Measurements from ENCODE around the gene RRAS2.
"Not testable (repeated sequence)": the region's sequence is repeated elsewhere in the genome, so short reads cannot be mapped to it uniquely, and the experiment has no call there.

RRAS2 gene

DNA sequence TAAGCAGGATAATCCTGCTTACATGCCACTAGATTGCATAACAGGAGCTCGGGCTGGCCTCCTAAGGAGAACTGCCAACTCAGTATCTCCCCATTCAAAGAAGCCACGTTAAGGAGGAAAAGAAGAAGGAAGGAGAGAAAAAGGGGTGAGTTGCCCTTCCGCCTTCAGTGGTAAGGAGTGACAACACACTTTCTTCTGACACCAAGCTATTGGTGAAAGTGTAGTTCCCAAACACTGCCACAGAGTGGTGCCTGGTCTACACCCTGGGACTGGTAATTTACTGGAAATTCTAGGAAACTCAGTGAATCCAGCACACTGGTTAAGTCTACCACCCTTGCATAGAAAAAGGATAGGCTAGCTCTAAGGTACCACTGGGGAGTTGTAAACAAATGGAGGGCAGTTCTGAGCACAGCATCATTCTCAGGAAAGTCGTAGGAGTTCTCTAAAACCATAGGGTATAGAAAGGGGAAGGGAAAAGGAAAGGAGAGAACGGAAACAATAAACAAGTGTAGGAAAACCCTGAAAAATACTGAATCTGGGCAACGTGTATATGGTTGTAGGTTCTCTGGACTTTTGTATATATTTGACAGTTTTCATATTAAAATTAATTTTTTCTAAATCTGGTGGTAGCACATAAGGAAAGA is 58.2 kb downstream of the RRAS2 start:
- peak; percentile 76 for DNase-seq

DNA sequence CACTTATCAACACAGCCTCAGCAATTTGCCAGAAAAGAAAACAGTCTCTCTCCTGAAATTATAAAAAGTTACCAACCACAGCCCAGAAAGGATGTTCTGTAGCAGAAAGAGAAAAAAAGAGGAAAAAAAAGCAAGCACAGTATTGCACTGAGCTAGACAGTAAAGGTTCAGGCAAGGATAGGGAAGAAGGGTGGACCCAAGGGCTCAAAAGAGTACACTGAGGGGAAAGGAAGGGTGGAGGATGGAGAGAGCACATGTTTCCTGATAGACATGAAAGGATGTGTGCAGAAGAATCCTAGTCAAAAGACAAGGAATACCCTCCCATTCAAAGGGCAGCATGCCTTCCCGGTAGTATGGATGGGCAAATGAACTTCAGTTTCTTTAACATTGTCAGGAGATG is 59.1 kb downstream of the RRAS2 start:
- DNase-seq = no peak

DNA sequence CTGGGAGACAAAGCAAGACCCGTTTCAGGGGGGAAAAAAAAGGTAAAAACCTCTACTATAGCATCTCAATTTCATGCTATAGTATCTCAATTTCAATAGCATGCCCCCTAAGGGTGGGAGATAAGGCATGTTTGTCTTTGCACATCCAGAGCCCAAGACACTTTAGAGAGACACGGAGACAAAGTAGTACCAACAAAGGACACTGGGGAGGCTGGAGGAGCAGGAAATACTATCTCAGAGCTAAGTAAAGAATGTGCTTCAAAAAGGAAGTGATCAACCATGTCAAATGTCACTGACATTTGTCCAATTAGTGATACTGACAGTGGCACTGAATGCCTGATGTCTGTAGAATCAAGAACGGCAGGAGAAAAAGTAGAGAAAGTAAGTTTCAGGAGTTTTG is 68.6 kb downstream of the RRAS2 start:
- DNase-seq = no peak

DNA sequence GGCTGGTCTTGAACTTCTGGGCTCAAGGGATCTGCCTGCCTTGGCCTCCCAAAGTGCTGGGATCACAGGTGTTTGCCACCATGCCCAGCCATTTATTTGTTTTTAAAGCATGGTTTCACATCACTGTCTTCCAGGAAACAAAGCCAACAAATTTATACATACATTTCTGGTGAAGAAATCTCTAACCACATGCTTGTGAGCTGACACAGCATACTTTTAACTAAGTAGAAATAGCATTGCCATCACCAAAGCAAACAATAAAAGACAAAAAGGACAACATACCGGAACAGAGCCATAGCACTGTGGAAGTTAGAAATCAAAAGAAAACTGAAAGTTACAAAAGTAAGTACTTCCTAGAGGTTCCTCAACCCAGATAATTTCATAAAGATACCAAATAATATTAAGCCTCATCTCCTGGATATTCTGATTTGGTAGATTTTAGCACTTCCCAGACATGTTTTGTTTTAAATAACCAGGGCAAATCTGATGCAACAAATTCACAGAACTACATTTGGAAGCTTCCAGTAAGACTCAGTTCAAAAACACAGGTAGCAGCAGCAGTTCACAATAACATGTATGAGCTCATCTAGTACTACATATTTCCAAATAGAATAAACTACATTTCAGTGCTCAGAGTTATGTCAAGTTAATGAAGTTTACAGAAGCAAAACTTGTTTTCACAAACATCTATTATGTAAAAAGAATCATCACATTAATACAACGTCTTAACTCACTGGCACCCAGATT is 70.6 kb downstream of the RRAS2 start:
- DNase-seq = no peak

DNA sequence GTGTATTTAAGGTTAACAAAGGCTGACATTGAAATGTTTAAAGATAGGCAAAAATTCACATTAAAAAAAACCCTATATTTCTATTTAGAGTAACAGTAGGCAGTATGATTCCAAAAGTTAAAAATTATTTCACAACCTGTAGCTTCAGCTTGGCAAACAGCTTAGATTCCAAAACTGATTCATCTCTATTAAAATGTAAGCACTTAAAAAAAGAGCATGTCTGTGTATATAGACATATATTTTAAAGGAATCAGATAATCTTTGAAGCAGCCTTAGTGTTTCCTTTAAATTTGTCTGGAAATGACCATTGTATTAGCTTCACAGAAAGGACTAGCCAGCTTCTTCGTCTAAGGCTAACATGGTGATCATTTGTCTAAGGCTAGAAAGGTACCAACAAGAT is 80.1 kb downstream of the RRAS2 start:
- not testable (repeated sequence) for DNase-seq

DNA sequence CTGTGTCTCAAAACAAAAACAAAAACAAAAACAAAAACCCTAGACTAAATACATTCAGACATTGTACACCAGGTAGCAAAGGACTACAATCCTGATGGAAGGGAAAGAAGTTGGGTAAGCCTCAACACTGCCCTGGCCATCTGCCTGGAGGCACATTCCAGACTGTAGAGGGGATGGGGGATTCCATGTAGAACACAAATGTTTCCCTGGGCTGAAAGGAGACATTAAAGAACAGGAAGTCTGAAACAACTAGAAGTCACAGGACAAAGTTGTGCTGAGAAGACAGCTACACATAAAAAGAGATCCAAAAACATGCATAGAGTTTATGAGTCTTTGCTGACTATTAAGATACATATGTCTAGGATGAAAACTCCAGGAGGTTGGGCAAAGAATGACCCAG is 83.9 kb downstream of the RRAS2 start:
- no peak for DNase-seq

DNA sequence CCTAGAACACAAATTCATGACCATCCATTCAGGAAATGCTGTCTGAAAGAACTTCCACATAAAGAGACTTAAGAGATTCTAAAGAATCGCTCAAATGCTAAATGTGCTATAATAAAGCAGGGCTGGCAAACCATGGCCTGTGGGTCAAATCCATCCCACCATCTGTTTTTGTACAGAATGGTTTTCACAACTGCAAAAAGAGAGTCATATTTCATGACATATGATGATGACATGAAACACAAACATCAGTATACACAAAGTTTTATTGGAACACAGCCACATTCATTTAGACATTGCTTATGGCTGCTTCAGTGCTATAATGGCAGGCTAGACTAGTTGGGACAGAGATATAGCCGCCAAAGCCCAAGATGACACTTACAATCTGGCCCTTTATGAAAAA is 85.1 kb downstream of the RRAS2 start:
- no peak for DNase-seq

DNA sequence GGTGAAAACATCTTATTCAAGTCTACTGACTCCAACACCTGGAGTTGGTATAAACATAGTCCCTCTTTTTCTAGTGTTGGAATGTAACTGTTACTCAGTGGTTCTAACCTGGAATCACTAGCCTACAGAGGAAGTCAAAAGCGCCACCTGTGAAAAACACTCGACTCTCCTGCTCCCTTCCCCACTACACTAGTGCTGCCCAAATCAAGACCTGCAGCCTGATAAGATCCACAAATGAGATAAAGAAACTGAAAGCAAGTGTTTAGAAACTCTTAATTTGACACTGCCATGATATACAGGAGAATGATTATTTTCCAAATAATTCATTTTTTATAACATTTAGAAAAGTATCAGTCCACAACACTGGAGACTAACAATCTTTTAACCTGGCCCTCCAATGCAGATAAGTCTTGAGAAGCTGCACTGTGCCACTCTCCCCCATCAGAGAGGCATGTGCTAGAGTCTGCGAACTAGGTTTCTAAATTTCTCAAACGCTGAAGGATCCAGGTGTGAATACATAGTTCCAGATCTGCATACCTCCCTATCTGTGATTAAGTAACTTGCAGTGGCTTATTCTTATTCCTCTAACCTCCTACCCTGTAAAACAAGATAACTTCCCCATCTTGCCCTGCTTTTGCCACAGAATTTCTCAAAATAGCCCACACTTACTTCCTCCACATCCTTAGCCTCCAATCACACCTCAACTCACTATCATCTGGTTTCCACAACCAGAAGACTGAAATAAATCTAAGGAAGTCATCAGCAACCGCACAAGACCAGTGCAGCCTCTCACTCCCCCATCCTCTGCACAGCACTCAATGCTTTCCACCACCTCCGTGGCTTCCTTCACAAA is 88.1 kb downstream of the RRAS2 start:
- peak; percentile 11 for DNase-seq

DNA sequence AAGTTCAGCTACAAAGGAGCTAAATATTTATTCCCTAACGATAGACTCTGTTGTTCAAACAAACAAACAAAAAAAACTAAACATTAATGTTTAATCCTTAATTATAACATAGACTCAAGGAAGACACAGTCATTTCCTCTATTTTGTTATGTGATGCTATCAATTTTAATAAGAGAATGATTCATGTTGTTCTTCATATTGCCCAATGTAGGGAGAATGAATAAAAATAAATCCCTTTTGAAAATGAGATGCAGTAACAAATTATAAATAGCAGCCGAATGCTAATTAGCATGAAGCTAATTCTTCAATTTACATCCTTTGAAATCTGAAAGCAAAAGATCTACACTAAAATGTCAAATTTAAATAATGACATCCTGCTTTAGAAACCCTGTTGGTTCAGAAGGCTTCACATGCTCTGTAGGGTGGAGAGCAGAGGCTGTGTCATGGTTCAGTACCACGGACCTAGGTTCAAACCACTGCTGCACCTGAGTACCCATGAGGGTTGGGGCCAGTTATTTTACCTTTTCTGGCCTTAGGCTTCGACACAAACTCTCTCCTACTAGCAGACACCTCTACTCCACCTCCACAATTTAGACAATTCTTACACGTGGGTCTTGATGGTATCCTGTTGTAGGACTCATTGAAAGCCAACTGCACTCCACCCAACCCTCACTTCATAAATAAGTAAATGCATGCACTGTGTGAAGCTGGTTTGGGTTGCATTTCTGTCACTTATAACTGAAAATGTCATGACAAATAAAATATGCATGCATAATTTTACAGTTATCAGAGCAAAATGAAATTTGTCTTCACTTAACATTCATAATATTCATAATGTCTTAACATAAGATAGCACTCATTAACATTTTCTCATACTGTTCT is 89.0 kb downstream of the RRAS2 start:
- DNase-seq = no peak

DNA sequence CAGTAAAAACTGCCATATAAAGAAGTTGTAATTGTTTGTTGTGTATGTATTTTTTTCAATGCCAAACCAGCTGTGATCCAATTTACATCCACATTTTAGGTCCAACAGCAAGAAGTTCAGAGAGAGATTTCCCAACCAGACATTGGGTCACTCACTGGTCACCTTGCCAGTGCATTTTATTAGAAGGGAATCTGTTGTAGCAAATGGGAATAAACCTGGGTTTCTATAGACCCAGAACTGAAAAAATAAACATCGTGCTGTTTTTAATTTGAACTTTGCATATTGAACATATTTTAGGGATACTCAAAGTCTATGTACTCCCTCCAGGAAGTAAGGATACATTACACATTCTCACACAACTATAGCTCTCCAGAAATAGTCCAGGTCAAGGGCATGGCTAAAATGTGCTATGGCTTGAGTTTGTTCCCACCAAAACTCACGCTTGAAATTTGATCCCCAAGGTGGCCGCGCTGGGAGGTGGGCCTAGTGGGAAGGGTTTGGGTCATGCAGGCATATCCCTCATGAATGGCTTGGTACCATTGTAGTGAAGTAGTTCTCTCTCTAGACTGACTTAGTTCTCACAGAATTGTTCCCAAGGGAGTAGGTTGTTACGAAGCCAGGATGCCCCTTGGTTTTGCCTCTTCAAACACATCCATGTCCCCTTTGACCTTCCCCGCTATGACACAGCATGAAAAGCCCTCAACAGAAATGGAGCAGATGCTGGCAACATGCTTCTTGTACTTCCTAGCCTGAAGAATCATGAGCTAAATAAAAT is 90.9 kb downstream of the RRAS2 start:
- no peak for DNase-seq

DNA sequence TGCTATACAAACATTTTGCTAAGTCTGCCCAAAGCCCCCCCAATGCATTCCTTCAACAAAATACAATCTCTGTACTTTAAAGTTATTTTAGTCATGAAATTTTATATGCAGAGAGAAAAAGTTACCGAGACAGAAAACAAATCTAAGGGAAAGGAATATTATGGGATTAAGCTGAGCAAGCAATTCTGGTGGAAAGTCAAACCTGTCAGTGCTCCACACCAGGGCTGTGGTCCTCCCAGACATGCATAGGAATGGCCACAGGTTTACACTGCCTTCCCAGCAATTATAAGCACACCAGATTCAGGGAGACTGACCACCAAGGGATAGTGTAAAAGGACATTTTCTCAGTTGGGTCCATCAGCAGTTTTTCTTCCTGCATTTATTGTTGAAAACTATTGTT is 92.4 kb downstream of the RRAS2 start:
- no peak for DNase-seq

DNA sequence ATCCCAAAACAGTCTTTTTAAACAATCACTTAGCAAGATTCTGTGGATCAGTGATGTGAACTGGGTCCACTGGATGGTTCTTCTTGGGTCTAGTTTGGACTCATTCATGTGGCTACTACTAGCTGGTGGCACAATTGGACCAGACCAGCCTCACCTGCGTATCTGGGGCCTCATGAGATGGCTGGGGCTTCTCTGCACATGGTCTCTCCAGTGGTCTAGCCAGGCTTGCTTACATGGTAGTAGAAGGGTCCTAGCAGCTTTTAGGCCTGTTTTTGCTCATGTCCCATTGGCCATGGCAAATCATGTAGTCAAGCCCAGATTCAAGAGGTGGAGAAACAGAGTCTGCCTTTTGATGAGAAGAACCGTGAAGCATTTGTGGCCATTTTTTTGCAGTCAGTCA is 94.0 kb downstream of the RRAS2 start:
- no peak for DNase-seq

DNA sequence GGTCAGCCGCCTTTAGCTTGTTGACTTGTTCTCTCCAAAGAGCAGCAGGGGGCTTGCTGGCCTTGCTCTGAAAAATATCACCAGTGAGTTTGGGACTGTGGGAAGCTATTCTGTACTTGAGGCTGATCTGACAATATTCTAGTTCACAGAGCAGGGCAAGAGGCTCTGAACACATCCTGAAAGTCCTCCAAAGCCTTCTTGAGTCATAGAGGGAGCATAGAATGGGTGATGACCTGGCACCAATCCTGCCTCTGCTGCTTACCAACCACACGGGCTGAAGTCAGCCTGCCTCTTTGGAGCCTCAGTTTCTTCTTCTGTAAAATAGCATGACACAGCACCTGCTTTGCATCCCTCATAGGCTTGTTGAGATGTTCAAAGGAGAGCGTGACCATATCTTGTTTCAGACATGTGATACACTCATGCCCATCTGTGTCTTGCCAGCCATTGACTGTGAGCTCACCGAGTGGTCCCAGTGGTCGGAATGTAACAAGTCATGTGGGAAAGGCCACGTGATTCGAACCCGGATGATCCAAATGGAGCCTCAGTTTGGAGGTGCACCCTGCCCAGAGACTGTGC is 96.6 kb downstream of the RRAS2 start:
- DNase-seq = no peak

DNA sequence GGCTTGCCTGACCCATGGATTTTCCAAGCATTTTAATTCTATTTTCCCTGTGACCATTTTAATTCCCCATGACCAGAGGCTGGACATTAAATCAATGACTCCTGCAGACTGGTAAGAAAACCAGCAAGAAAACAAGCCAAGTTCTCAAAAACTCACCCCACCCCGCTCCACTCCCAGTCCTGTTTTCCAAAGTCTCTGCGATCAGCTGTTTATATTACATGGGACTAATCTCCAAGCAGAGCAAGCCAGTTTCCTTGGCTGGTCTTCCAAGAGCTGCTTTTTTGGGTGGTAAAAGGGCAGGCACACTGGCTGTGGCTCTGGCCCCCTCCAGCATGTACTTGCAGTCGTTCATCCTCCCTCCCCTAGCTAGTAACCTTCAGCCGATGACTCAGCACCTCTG is 97.9 kb downstream of the RRAS2 start:
- DNase-seq = no peak

DNA sequence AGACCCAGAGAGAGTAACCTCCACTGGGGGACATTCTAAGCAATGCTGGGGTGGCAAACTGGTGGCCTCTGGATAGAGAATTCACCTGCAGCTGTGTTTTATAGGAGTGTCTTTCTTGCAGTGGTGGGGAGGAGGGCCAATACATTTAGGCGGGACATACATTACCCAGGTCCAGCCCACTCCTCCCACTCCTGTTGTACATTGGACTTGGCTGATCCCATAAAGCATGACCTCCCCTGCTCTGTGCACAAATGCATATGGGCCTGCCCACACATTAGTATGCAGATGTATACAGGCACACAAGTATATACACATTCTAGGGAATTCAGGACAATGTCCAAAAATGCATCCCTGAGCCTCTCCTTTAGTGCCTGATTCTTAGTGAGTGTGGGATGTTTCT is 99.1 kb downstream of the RRAS2 start:
- no peak for DNase-seq

DNA sequence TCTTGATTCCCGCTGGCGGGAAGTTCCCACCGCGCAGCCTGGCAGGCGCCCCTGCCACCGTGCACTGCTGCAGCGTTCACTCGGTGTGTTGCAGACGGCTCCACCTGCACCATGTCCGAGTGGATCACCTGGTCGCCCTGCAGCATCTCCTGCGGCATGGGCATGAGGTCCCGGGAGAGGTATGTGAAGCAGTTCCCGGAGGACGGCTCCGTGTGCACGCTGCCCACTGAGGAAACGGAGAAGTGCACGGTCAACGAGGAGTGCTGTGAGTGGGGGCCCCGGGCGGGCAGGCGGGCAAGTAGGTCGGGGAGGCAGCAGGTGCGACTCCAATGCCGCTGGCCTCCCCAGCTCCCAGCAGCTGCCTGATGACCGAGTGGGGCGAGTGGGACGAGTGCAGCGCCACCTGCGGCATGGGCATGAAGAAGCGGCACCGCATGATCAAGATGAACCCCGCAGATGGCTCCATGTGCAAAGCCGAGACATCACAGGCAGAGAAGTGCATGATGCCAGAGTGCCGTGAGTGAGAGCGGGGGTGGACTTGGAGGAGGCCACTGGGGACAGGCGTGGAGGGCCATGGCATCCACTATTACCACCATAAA is 99.7 kb downstream of the RRAS2 start:
- DNase-seq = no peak

DNA sequence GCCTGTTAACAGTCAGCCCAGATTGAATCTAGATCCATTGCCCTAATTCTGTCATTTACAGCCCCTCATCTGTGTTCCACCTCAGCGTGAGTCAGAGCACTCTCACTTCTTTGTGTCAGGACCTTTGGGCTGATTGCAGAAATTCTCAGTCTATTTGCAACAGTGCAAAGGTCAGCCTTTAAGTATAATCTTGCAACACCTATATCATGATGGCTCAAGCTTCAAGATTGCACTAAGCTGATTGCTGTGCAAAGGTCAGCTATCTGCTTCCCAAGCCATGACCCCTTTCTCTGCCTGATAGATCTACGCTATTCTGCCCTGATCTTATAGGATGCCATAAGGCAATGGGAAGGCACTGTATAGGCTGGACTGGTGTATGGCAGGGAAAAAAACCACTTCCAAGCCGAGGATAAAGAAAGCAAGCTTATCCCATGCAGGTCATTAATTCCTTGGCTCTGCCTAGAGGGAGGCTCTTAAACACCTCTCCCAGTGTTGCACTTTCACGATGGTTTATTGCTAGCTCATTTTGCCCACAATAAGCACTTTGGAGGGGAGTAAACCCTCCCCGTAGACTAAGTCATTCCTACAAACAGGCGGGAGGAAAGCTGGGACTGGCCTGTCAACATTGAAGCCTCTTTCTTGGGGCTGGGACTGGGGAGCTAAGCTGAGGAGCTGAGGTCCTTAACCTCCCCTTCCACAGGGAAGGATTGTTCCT is 100.6 kb downstream of the RRAS2 start:
- DNase-seq = no peak

DNA sequence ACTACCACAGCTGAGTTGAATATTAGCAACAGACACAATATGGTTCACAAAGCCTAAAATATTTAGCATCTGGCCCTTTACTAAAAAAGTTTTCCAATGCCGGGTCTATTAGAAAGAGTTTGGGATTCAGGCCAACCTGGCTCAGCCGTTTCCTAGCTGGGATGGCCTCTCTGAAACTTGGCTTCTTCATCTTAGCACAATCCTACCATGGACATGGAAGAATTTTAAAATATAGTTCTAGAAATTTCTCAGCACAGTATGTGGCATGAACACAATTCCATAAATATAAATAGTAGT is 103.8 kb downstream of the RRAS2 start:
- no peak for DNase-seq

DNA sequence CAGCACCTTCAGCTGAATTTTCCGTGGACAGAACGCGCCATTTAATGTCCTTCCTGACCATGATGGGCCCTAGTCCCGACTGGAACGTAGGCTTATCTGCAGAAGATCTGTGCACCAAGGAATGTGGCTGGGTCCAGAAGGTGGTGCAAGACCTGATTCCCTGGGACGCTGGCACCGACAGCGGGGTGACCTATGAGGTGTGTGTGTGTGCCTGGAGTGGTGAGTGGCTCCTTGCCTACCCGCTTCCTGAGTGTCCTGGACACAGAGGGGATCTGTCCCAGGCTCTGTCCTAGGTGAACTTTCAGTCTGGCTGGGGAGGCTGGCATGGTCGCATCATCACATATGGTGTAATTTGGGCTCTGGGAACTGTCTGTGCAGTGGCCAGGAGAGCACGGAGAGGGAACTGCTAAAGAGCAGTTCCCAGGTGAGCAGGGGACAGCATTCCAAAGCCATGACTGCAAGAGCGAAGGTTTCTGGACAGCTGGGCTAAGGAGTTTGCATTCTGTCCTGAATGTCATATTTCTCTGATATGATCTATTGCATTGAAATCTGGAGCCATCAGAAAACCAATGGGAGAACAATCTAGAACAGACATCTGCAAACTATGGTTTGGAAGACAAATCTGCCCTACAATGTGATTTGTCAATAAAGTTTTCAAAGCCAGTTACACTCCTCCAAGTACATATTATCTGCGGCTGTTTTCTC is 104.3 kb downstream of the RRAS2 start:
- no peak for DNase-seq

DNA sequence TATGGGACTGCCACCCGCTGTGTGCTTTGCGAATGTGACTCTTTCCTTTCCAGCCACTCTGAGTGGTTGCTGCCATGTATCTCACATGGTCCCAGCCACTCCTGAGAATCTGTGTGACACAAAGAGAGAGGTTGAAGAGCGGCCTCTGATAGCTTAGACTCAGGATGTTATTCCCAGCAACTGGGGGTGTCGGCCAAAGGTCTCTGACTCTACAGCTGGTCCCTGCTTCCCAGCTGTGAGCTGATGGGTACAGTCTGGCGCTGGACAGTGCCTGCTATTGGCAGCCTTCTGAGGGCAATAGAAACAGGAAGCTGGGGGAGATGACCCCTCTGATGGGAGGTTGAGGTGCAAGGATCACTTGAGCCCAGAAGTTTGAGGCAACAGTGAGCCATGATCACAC is 105.1 kb downstream of the RRAS2 start:
- DNase-seq = no peak

Measured in hematopoietic multipotent progenitor cell treated with erythropoietin and hydrocortisone succinate and interleukin-3 and kit ligand, for 8 days (in vitro differentiated cells).